Fibroblast of gingiva (primary cell): ENCODE data around the gene PDLIM1.
A peak's percentile ranks its signal among the peaks of the same experiment; 100 is the strongest.

ENCODE experiments used
- DNase-seq: peaks from one replicate; pipeline ENCODE4 v3.0.0-alpha.2; 2011; ENCODE audit warnings: low read depth

PDLIM1 gene

GRCh38 chr10:95263864-95264226 is 27.0 kb downstream of the PDLIM1 start:
- no peak for DNase-seq

DNA sequence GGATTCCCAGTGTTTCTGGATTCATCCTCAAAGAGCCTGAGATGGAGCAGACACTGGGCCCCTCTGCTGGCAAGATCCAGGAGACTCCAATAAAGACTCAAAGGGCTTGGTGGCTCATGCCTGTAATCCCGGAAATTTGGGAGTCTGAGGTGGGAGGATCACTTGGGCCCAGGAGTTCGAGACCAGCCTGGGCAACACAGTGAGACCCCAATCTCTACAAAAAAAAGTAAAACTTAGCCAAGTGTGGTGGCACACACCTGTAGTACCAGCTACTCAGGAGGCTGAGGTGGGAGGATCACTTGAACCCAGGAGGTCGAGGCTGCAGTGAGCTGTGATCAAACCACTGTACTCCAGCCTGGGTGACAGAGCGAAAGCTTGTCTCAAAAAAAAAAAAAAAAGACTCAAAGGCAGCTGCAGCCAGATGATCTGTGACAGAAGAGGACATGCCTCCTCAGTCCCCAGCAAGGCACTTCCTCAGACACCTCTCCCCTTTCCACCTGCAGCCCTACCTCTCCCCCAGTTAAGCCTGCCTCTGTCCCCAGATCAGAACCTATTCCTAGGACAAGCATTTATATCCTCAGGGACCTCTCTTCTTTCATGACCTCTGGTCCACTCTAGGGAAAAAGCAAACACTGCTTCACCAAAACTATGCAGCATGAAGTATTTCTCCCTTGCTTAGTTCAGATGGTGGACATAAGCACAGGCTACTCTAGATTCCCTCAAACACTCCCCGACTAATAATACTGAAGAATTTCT is 27.9 kb downstream of the PDLIM1 start:
- DNase-seq: no peak

- no peak for DNase-seq
These were observed 28.9 kb downstream of the PDLIM1 start for GRCh38 chr10:95261926-95262325.

DNA sequence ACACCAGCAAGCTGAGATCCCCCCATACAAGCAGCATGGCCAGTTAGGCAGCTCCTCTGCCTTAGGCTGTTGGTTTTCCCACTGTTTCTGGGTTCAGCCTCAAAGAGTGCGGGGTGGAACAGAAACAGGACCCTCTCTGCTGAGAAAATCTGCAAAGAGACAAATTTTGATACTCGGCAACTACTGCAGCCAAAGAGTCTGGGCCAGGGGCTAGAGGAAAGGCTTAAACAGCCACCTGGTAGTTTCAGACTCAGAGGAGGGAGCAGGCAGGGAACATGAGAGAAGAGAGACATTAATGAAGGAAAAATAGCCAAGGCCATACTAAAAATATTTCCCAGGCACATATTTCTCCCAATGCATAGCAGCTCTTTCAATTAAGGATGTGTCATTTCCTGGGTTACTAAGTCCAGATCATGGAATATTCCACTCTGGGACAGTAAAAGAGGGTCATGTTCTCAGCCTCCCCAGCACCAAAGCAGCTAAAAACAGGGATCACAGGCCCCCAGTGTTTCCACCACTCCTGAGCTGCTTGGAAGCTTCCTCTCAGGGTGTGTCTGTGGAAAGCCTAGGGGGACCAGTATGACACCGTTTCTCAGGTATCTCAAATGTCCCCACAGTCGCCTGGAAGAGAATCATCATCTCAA is 29.8 kb downstream of the PDLIM1 start:
- DNase-seq: no peak

- peak; percentile 66 for DNase-seq
These were observed 30.4 kb downstream of the PDLIM1 start for GRCh38 chr10:95260397-95260881.

DNA sequence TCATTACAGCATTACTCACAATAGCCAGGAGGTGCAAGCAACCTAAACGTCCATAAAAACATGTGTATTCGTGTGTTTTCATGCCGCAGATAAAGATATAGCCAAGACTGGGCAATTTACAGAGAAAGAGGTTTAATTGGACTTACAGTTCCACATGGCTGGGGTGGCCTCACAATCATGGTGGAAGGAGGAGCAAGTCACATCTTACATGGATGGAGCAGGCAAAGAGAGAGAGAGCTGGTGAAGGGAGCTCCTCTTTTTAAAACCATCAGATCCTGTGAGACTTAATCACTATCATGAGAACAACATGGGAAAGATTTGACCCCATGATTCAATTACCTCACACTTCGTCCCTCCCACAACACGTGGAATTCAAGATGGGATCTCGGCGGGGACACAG is 33.0 kb downstream of the PDLIM1 start:
- DNase-seq: no peak

DNA sequence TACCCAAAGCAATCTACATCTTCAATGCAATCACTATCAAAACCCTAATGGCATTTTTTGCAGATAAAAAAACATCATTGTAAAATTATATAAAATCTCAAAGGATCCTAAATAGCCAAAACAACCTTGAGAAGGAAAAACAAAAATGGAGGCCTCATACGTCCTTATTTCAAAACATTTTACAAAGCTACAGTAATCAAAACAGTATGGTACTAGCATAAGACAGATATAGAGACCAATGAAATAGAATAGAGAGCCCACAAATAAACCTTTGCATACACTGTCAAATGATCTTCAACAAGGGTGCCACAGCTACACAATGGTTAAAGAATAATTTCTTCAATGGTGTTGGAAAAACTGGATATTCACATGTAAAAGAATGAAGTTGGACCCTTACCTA is 34.5 kb downstream of the PDLIM1 start:
- no peak for DNase-seq

- no peak for DNase-seq
These were observed 36.2 kb downstream of the PDLIM1 start for GRCh38 chr10:95254629-95255028.

- DNase-seq: no peak
These were observed 37.1 kb downstream of the PDLIM1 start for GRCh38 chr10:95253686-95254085.

- DNase-seq: no peak
These were observed 37.8 kb downstream of the PDLIM1 start for GRCh38 chr10:95253007-95253406.

DNA sequence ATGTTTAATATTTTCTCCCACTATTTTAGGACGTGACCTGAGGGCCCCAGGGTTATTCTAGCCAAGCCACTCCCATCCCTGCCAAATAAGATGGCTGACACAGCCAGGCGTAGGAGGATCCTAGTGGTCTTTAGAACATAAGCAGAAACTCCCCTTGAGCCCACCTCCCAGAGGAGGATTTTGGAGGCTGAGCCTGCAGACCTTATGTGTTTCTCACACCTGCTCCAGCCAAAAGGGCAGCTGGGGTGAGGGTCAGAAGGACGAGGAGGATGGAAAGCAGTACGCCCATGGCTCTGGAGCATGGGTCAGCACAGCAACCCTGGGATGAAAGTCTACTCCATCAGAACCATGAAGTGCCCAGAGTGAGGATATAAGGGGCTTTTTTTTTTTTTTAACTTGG is 39.9 kb downstream of the PDLIM1 start:
- no peak for DNase-seq

DNA sequence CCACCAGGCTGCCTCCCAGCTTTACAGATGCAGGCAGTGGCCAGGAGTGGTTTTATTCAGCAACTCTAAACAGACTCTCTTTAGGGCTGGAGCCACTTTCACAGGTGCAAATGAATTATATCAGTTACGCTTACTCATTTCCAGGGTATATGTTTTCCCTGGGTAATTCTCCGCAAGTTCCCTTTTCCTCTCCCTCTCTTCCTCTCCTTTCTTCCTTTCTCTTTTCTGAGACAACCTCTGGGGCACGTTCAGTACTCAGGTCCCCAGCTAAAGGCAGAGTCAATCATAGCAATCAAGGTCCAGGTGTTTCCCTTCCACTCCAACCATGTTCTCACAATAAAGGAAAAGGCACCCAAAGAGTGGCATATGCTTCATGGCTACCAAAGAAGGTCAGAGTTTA is 41.3 kb downstream of the PDLIM1 start:
- no peak for DNase-seq

DNA sequence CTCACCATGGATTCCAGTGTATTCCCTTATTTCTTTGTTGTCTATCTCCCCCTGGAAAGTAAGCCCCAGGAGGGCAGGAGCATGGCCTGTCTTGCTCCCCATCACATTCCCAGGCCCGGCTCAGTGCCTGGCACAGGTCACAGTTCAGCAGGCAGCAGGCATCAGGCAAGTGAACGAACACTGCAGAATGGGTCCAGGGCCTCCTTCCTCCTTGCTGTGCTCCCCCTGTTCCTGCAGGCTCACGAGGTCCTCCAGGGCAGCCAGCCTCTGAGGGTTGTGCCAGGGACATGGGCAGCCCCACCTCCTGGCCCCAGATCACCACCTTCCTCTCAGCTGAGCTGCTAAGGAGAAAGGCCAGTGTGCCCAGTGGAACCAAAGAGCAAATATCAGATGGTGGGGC is 41.8 kb downstream of the PDLIM1 start:
- DNase-seq: no peak

DNA sequence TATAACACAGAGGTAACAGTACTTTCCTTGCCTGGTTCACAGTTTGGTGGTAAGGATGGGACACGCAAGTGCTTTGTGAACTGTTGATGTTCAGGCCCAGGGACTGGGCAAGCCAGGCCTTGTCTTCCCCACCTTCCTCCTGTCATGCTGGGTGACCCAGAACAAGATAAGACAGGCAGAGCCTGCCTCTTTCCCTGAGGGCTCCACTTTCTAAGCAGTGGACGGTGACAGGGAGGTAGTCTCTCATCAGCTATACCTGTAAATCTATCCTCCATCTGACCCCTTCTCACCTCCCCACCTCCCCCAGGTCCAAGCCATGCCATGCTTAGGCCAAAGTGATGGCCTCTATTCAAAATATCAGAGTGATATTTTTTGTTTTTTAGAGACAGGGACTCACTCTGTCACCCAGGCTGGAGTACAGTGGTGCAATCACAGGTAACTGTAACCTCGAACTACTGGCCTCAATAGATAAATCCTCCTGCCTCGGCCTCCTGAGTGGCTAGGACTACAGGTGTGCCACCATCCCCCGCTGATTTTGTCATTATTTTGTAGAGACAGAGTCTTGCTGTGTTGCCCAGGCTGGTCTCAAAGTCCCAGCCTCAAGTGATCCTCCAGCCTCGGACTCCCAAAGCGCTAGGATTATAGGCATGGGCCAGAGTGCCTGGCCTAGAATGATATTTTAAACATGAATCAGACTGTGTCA is 42.8 kb downstream of the PDLIM1 start:
- DNase-seq: no peak

DNA sequence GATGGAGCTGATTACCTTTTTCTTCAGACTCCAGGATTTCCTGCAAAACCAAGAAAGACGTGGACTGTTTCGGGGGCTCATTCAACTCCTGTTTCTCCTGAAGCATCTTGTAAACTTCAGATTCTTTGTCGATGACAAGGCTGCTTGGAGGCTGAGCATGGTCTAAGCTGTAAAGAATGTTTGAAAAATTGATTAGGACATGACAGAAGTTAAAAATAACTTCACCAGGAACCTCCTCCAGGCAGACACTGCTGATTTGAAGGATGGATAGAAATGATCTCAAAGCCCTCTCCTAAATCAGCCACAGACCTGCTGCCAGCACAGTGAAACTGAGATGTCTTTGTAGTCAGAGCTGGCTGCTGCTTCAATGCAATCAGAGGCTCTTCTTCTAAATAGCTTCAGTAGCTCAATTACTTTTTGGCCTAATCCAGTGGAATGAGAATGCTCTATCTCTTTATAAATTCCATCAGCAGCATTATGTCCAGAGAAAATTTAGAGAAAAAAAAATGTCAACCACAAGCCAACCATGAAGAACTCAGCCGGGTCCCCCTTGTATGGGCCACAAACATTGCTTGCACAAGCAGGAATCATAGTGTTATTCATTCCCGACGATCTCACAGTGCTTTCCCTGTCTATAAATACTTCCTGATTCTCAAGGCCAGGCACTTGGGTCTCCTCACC is 43.5 kb downstream of the PDLIM1 start:
- peak; percentile 78 for DNase-seq

GRCh38 chr10:95246582-95247051 is 44.2 kb downstream of the PDLIM1 start:
- DNase-seq: peak; percentile 67

DNA sequence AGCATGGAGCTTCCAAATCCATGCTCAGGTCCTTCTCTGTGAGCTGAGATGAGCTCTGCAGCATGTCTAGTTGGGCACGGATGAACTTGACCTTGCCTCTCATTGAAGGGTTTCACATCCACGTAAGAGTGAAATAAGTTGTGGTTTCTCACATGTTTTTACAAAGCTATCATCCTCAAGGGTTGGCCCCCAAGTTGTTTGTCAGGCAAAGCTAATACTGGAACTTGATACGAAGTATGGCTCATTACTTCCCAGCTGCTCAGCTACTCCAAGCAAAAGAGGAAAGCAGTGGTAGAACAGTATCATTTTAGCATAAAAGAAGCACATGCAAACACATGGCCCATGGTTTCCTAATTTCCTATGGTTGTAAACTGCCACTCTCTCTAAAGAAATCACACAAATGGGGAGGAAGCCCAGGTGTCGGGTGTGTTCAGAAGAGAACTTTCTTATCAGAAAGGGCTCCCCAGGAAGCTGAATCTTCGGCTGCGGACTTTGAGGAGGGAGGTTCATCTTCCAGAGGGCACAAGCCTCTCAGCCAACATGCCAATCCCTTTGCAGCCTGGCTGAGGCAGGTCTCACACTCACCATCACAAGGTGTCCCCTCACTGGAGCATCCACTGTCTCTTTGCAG is 45.3 kb downstream of the PDLIM1 start:
- no peak for DNase-seq

- DNase-seq: no peak
These were observed 46.7 kb downstream of the PDLIM1 start for GRCh38 chr10:95244152-95244551.

GRCh38 chr10:95243318-95243617 is 47.5 kb downstream of the PDLIM1 start:
- DNase-seq: no peak

DNA sequence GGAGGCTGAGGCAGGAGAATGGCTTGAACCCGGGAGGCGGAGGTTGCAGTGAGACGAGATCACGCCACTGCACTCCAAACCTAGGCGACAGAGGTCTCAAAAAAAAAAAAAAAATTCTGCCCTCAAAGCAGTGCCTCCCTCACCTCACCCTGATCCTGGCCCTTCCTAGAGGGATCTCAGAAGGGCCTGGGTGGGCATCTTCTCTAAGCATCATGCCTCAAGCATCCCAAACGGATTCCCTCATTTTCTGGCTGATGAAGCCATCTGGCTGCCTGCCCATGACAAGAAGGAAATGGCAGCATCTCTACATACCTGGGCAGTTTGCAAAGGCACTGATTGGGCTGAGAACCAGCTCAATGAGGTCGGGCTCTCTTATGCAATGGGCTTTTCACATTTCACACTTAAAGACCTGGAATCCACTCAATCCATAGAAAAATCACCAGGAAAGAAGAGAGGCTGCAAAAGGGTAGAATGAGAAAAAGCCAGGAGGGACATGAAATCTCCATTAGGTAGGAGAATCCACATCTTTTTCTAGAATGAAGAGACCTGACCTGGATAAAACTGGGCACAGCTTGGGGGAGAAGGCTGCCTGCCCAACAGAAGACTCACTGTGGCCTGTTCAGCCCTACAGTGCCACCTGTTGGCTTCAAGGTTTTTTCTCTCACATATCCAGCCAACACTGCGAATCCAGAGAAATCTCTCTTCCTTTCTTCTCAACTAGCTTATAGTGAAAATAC is 48.1 kb downstream of the PDLIM1 start:
- DNase-seq: peak; percentile 49

GRCh38 chr10:95241533-95241932 is 49.3 kb downstream of the PDLIM1 start:
- DNase-seq: no peak
